ENCODE results near the gene MSLN. TPM values are rescaled to one million over a fixed set of nuclear protein-coding genes. Genes with fewer than 3 reads are reported as not detected.

MSLN gene
- total RNA-seq, 2 donors from 2014 or later = 44.8 to 94.6 TPM

DNA sequence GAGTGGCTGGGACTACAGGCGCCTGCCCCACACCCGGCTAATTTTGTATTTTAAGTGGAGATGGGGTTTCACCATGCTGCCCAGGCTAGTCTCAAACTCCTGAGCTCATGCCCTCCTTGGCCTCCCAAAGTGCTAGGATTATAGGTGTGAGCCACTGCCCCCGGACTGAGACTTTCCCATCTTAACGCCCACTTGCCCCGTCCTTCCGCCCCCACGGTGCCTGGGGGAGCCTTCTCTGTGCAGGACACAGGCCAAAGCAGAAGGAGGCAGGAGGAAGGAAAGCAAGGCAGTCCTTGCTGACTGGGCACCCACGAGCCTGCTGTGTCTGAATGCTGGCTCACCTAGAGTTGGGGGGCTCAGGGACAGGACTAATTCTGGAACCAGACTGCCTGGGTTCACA lies 57.6 kb downstream of the MSLN start:
- Histone ChIP-seq H3K27ac (no peak overlapping the region), H3K9me3 (no peaks in the 10 kb centered on the region), H3K4me3 (no peak overlapping the region), H3K27me3 (peaks cover 0 to 15% of the 10 kb centered on the region in 2 donors), H3K36me3 (no peaks in the 10 kb centered on the region), H3K4me1 (peaks cover 0 to 14% of the 10 kb centered on the region in 2 donors)
- DNase-seq (ENCODE audit: low spot score) = no peak
- TF ChIP-seq, protein P1, sequence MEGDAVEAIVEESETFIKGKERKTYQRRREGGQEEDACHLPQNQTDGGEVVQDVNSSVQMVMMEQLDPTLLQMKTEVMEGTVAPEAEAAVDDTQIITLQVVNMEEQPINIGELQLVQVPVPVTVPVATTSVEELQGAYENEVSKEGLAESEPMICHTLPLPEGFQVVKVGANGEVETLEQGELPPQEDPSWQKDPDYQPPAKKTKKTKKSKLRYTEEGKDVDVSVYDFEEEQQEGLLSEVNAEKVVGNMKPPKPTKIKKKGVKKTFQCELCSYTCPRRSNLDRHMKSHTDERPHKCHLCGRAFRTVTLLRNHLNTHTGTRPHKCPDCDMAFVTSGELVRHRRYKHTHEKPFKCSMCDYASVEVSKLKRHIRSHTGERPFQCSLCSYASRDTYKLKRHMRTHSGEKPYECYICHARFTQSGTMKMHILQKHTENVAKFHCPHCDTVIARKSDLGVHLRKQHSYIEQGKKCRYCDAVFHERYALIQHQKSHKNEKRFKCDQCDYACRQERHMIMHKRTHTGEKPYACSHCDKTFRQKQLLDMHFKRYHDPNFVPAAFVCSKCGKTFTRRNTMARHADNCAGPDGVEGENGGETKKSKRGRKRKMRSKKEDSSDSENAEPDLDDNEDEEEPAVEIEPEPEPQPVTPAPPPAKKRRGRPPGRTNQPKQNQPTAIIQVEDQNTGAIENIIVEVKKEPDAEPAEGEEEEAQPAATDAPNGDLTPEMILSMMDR (IDR thresholded peaks at IDR 0.05) = no peak

MicroRNA genes within 50 kb of the gene (microRNA counts, 767-probe panel; counts per million panel counts)
- microRNA hsa-miR-662 = 0 to 1,480 counts per million in 2 donors

Small RNAs within 50 kb of the gene (microRNA-seq; reads per million reads assigned to microRNA genes)
- 0 reads per million in 2 donors for gene MIR662 (ENCODE audit: borderline number of aligned reads in 2 of 2, borderline replicate concordance in 1 of 2)

Other genes with a start within 250 kb of the MSLN start
- 10 to 100 TPM; 18.5 to 28.1 TPM for gene CAPN15, start 233.0 kb upstream of the MSLN start, total RNA-seq
- gene PRR35, start 200.3 kb upstream of the MSLN start, total RNA-seq = not detected
- under 1 TPM; 0.43 to 0.74 TPM for gene NHLRC4, start 193.7 kb upstream of the MSLN start, total RNA-seq
- 10 to 100 TPM; 20.8 to 21.0 TPM for gene PIGQ, start 190.8 kb upstream of the MSLN start, total RNA-seq
- gene RAB40C, start 170.7 kb upstream of the MSLN start, total RNA-seq = 10 to 100 TPM; 11.1 to 13.5 TPM
- under 1 TPM; 0.52 to 0.71 TPM for gene WFIKKN1, start 129.7 kb upstream of the MSLN start, total RNA-seq
- 100 to 1,000 TPM; 103 to 137 TPM for gene METTL26, start 124.4 kb upstream of the MSLN start, total RNA-seq
- 100 to 1,000 TPM; 110 to 121 TPM for gene MCRIP2, start 118.9 kb upstream of the MSLN start, total RNA-seq
- 1 to 10 TPM; 3.0 to 5.7 TPM for gene WDR90, start 111.4 kb upstream of the MSLN start, total RNA-seq
- gene RHOT2, start 92.6 kb upstream of the MSLN start, total RNA-seq = 10 to 100 TPM; 37.8 to 42.8 TPM
- gene RHBDL1, start 85.1 kb upstream of the MSLN start, total RNA-seq = 1 to 10 TPM in 1 of 2 donors, under 1 TPM in 1; 0.67 to 1.3 TPM
- 100 to 1,000 TPM; 135 to 186 TPM for gene STUB1, start 80.3 kb upstream of the MSLN start, total RNA-seq
- 10 to 100 TPM; 76.4 to 82.1 TPM for gene JMJD8, start 76.4 kb upstream of the MSLN start, total RNA-seq
- 10 to 100 TPM in 1 of 2 donors, 1 to 10 TPM in 1; 8.1 to 10.3 TPM for gene WDR24, start 70.3 kb upstream of the MSLN start, total RNA-seq
- gene FBXL16, start 54.9 kb upstream of the MSLN start, total RNA-seq = 1 to 10 TPM; 1.3 to 1.7 TPM
- gene METRN, start 45.6 kb upstream of the MSLN start, total RNA-seq = 10 to 100 TPM; 58.9 to 61.3 TPM
- gene ANTKMT, start 39.6 kb upstream of the MSLN start, total RNA-seq = 10 to 100 TPM; 36.5 to 37.5 TPM
- under 1 TPM; 0.43 to 0.56 TPM for gene CCDC78, start 34.3 kb upstream of the MSLN start, total RNA-seq
- gene HAGHL, start 33.6 kb upstream of the MSLN start, total RNA-seq = 1 to 10 TPM; 9.6 to 9.7 TPM
- 10 to 100 TPM; 23.3 to 25.5 TPM for gene CIAO3, start 19.7 kb upstream of the MSLN start, total RNA-seq
- 10 to 100 TPM; 11.4 to 13.2 TPM for gene RPUSD1, start 27.6 kb downstream of the MSLN start, total RNA-seq
- 1 to 10 TPM; 1.8 to 2.3 TPM for gene CHTF18, start 27.9 kb downstream of the MSLN start, total RNA-seq
- not detected for gene GNG13, start 40.0 kb downstream of the MSLN start, total RNA-seq
- 10 to 100 TPM; 11.9 to 14.1 TPM for gene LMF1, start 210.2 kb downstream of the MSLN start, total RNA-seq
- 1 to 10 TPM; 1.0 to 1.6 TPM for gene SOX8, start 221.0 kb downstream of the MSLN start, total RNA-seq